ENCODE measurements around the gene DSCAM.

Gene DSCAM

DNA sequence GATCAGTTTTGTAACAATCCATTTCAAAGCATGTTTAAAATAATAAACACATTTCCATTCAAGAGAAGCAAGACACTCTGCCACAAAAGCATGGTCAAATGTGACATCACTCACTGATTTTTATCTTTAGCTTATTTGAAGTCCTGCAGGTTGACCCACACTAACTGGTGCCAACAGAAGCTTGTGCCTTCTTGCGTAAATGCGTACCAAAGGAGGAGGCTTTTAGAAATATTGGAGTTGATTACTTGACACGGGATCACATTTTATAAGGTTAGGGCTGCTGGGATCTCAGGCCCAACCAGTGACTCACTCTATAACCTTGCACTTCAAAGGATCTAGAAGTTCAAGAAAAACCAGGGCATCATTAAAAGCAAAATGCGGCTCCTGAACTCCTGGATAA lies 776.1 kb downstream of the DSCAM start:
- no peaks in the 10 kb centered on the region for H3K36me3 ChIP-seq (ENCODE audit: control insufficient read depth, insufficient read depth, low read length)
- H3K4me3 ChIP-seq (ENCODE audit: extremely low read depth, insufficient read depth, low read length, poor library complexity, severe bottlenecking), result no peak overlapping the region
- H3K27ac ChIP-seq (ENCODE audit: low read depth, low read length, severe bottlenecking), result no peak overlapping the region
- WGBS, 2 experiments (ENCODE audit: insufficient coverage in 2 of 2), result 94 to 100% methylated on average over 1 to 4 of the region's 4 CpGs
- no peaks in the 10 kb centered on the region for H3K9me3 ChIP-seq (ENCODE audit: control insufficient read depth, low read length)
- H3K4me1 ChIP-seq (ENCODE audit: control insufficient read depth, insufficient read depth, low read length, poor library complexity, severe bottlenecking), result no peaks in the 10 kb centered on the region

DNA sequence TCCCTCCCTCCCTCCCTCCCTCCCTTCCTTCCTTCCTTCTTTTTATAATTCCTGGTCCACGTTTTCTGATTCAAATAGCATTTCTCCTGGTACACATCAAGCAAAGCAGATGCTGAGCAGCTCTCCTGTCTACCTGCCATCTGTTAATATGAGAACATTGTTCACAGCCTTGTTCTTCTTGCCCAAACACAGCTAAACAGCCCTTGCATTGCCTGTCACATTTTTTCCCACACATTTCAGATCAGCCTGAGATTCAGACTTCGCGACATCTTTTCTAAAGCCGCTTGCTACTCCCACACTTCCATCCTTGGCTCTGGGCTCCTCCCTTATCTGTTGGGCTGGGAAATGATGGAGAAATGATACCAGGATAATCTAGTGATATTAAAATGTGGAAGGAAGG lies 779.2 kb downstream of the DSCAM start:
- Histone ChIP-seq H3K4me1 (ENCODE audit: control insufficient read depth, insufficient read depth, low read length, poor library complexity, severe bottlenecking) (no peaks in the 10 kb centered on the region), H3K9me3 (ENCODE audit: control insufficient read depth, low read length) (no peaks in the 10 kb centered on the region), H3K4me3 (ENCODE audit: extremely low read depth, insufficient read depth, low read length, poor library complexity, severe bottlenecking) (no peak overlapping the region), H3K36me3 (ENCODE audit: control insufficient read depth, insufficient read depth, low read length) (no peaks in the 10 kb centered on the region), H3K27ac (ENCODE audit: low read depth, low read length, severe bottlenecking) (no peak overlapping the region)
- 33 to 94% methylated on average over 1 to 3 of the region's 4 CpGs for WGBS, 2 experiments (ENCODE audit: insufficient coverage in 2 of 2)

DNA sequence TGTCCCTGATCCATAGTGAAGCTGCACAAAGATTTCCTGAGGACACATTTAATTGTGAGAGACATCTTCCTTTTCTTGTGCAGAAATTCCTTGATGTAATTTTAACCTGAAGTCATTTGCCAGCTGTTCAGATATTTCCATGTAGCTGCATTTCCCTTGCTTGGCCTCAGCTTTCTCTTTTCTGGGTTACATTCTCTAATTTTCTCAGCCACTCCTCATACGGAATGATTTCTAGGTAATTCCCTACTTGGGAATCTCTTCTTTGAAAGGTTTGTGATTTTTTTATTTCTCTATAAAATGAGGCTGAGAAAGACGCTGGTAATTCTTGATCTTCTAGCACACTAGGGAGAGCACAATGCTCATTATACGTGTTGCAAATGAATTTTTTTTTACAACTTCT lies 780.7 kb downstream of the DSCAM start:
- Histone ChIP-seq H3K4me3 (ENCODE audit: extremely low read depth, insufficient read depth, low read length, poor library complexity, severe bottlenecking) (no peak overlapping the region), H3K9me3 (ENCODE audit: control insufficient read depth, low read length) (no peaks in the 10 kb centered on the region), H3K36me3 (ENCODE audit: control insufficient read depth, insufficient read depth, low read length) (no peaks in the 10 kb centered on the region), H3K4me1 (ENCODE audit: control insufficient read depth, insufficient read depth, low read length, poor library complexity, severe bottlenecking) (no peaks in the 10 kb centered on the region), H3K27ac (ENCODE audit: low read depth, low read length, severe bottlenecking) (no peak overlapping the region)
- 56 to 100% methylated on average over 1 to 2 of the region's 3 CpGs for WGBS, 2 experiments (ENCODE audit: insufficient coverage in 2 of 2)

DNA sequence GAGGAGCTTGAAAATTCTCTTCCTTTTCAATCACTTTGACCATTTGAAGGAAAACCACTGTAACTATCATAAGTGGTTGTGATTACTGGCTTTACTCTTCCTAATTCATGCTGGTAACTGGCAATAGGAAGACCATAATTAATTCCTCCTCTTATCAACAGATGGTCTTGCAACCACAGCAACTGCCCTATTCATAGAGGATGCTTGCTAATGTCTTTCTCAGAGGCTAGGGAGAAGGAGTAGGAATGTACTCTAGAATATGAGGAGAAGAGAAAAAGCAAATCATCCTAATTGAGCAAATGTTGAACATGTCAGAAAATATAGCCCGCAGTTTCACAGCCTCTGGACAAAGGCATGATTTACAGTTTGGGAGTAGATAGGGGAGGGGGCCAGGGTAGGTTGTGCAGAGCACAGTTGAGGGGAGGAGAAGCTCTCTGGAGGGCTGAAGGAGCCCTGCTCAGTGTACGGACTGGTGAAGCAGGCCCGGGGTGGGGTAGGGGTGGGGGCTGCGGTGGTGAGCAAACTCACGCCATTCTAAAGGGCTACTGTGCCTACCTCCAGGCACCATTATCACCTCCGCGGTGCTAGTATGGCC lies 786.8 kb downstream of the DSCAM start:
- Histone ChIP-seq H3K36me3 (ENCODE audit: control insufficient read depth, insufficient read depth, low read length) (no peaks in the 10 kb centered on the region), H3K4me3 (ENCODE audit: extremely low read depth, insufficient read depth, low read length, poor library complexity, severe bottlenecking) (no peak overlapping the region), H3K4me1 (ENCODE audit: control insufficient read depth, insufficient read depth, low read length, poor library complexity, severe bottlenecking) (no peaks in the 10 kb centered on the region), H3K9me3 (ENCODE audit: control insufficient read depth, low read length) (no peaks in the 10 kb centered on the region), H3K27ac (ENCODE audit: low read depth, low read length, severe bottlenecking) (no peak overlapping the region)
- 93 to 100% methylated on average over 3 to 5 of the region's 7 CpGs for WGBS, 2 experiments (ENCODE audit: insufficient coverage in 2 of 2)

DNA sequence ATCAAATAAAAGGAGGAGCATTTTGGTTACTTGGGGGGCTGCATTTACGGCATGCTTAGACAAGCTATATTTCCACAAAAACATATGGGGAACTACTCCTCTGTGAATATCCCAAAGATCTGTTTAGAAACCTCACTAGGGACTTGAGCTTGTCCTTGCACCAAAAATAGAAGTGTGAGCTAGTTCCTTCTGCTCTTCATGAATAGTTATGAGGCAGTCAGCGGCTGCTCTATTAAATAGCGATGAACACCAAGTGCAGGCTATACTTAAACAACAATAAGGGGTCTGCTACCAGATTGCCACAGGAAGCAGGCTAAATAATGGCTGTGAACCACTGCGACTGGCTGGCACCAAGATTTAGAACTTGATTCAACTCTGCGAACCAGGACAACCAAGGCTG lies 789.6 kb downstream of the DSCAM start:
- no peaks in the 10 kb centered on the region for H3K4me1 ChIP-seq (ENCODE audit: control insufficient read depth, insufficient read depth, low read length, poor library complexity, severe bottlenecking)
- no peak overlapping the region for H3K4me3 ChIP-seq (ENCODE audit: extremely low read depth, insufficient read depth, low read length, poor library complexity, severe bottlenecking)
- H3K36me3 ChIP-seq (ENCODE audit: control insufficient read depth, insufficient read depth, low read length), result no peaks in the 10 kb centered on the region
- H3K27ac ChIP-seq (ENCODE audit: low read depth, low read length, severe bottlenecking), result no peak overlapping the region
- H3K9me3 ChIP-seq (ENCODE audit: control insufficient read depth, low read length), result no peaks in the 10 kb centered on the region
- 84 to 100% methylated on average over 3 to 4 of the region's 5 CpGs for WGBS, 2 experiments (ENCODE audit: insufficient coverage in 2 of 2)

DNA sequence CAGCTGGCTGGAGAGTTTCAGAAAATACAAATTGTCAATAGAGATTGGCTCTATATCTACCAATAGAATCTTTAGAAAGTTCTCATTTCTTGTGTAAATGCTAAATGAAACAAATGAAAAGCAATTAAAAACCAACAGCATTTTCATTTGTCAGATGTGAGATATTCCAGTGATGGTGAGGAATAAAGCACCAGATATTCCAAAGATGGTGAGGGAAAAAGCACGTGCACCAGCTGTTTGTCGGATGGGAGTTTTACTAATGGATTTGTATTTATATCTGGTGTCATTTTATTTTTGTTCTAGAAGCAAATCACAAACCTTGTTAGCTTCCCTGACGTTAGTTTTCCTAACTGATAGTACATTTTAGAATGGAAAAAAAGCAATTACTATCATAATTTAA lies 790.9 kb downstream of the DSCAM start:
- no peaks in the 10 kb centered on the region for H3K4me1 ChIP-seq (ENCODE audit: control insufficient read depth, insufficient read depth, low read length, poor library complexity, severe bottlenecking)
- no peaks in the 10 kb centered on the region for H3K9me3 ChIP-seq (ENCODE audit: control insufficient read depth, low read length)
- H3K36me3 ChIP-seq (ENCODE audit: control insufficient read depth, insufficient read depth, low read length), result no peaks in the 10 kb centered on the region
- H3K4me3 ChIP-seq (ENCODE audit: extremely low read depth, insufficient read depth, low read length, poor library complexity, severe bottlenecking), result no peak overlapping the region
- WGBS, 2 experiments (ENCODE audit: insufficient coverage in 2 of 2), result 100% methylated on average over 1 of the region's 3 CpGs; no CpG with 5 or more reads in 1 of the 2 experiments
- no peak overlapping the region for H3K27ac ChIP-seq (ENCODE audit: low read depth, low read length, severe bottlenecking)

DNA sequence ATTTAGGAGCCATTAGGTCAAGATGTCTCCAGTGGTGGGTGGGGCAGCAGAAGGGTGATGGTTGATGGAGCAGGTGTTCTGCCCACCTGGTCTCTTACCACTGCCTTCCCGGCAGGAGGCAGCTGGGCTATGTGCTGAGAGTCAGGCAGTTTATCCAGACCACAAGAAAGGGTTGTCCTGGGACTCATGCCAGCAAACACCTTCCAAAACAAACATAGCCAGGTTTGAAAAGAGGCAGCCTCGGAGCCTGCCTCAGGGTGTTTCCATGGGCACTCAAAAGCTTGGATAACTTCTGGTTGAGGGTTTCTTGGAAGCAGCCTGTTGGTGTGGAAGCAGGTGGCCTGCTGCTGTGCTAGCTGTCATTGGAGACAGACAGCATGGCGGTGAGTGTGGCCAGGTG lies 792.6 kb downstream of the DSCAM start:
- WGBS, 2 experiments (ENCODE audit: insufficient coverage in 2 of 2), result no CpG with 5 or more reads among the region's 3 CpGs
- Histone ChIP-seq H3K27ac (ENCODE audit: low read depth, low read length, severe bottlenecking) (no peak overlapping the region), H3K9me3 (ENCODE audit: control insufficient read depth, low read length) (no peaks in the 10 kb centered on the region), H3K36me3 (ENCODE audit: control insufficient read depth, insufficient read depth, low read length) (no peaks in the 10 kb centered on the region), H3K4me3 (ENCODE audit: extremely low read depth, insufficient read depth, low read length, poor library complexity, severe bottlenecking) (no peak overlapping the region), H3K4me1 (ENCODE audit: control insufficient read depth, insufficient read depth, low read length, poor library complexity, severe bottlenecking) (no peaks in the 10 kb centered on the region)

DNA sequence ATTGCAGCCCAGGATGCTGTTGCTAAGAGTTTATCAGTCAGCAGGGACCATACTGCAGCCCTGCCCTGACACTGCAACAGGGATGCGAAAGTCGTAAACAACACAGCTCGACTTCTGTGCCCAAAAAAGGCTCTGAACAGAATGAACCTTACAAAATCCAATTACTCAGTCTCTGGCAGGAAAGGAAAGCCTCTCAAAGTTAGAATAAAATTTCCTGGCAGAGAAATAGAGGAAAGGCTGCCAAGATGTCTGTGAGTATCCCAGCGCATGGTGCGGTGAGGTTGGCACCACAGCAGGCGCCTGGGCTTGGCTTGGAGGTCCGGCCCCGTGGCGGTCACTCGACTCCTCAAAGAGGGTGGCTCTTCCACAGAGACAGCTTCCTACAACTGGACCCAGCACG lies 794.0 kb downstream of the DSCAM start:
- H3K27ac ChIP-seq (ENCODE audit: low read depth, low read length, severe bottlenecking), result no peak overlapping the region
- 88 to 93% methylated on average over 7 of the region's 11 CpGs for WGBS, 2 experiments (ENCODE audit: insufficient coverage in 2 of 2)
- H3K36me3 ChIP-seq (ENCODE audit: control insufficient read depth, insufficient read depth, low read length), result no peaks in the 10 kb centered on the region
- no peaks in the 10 kb centered on the region for H3K4me1 ChIP-seq (ENCODE audit: control insufficient read depth, insufficient read depth, low read length, poor library complexity, severe bottlenecking)
- no peak overlapping the region for H3K4me3 ChIP-seq (ENCODE audit: extremely low read depth, insufficient read depth, low read length, poor library complexity, severe bottlenecking)
- no peaks in the 10 kb centered on the region for H3K9me3 ChIP-seq (ENCODE audit: control insufficient read depth, low read length)

DNA sequence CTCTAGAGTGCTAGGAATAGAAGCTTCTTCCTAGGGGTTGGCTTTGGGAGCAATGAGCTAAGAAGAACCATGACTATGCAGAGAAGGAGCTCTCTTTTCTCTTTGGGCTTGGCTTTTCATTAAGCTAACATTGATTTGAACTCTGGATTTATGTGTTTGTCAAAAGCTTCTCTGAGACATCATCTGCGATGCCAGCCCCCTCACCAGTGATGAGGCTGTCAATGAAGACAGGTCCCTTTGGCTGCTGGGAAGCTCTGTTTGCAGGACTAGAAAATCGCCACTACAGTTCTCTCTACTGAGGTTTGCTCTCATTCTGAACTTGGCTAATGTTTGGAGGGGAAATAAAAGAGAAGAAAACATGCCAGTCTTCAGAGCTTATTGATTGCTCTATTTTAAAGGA lies 794.7 kb downstream of the DSCAM start:
- Histone ChIP-seq H3K4me3 (ENCODE audit: extremely low read depth, insufficient read depth, low read length, poor library complexity, severe bottlenecking) (no peak overlapping the region), H3K27ac (ENCODE audit: low read depth, low read length, severe bottlenecking) (no peak overlapping the region), H3K4me1 (ENCODE audit: control insufficient read depth, insufficient read depth, low read length, poor library complexity, severe bottlenecking) (no peaks in the 10 kb centered on the region), H3K9me3 (ENCODE audit: control insufficient read depth, low read length) (no peaks in the 10 kb centered on the region), H3K36me3 (ENCODE audit: control insufficient read depth, insufficient read depth, low read length) (no peaks in the 10 kb centered on the region)
- WGBS, 2 experiments (ENCODE audit: insufficient coverage in 2 of 2), result 67 to 94% methylated on average over 1 to 2 of the region's 2 CpGs

DNA sequence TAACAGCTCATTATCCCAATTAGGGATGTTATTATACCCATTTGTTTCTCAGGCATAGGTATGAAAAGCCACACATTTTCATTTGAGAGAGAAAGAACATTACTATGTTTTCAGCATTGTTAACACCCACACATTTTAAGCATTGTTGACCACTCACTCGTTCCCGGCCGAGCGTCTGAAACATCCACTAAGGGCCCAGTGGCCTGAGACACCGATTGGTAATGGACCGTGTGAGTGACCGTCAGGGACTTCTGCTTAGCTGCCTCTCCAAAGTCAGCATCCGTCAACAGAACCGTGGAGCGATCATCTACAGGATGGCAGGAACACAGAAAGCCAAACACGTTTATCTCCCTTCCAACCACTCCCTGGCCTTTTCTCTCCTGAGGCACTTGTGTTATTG lies 795.2 kb downstream of the DSCAM start:
- Histone ChIP-seq H3K4me1 (ENCODE audit: control insufficient read depth, insufficient read depth, low read length, poor library complexity, severe bottlenecking) (no peaks in the 10 kb centered on the region), H3K27ac (ENCODE audit: low read depth, low read length, severe bottlenecking) (no peak overlapping the region), H3K36me3 (ENCODE audit: control insufficient read depth, insufficient read depth, low read length) (no peaks in the 10 kb centered on the region), H3K9me3 (ENCODE audit: control insufficient read depth, low read length) (no peaks in the 10 kb centered on the region), H3K4me3 (ENCODE audit: extremely low read depth, insufficient read depth, low read length, poor library complexity, severe bottlenecking) (no peak overlapping the region)
- WGBS, 2 experiments (ENCODE audit: insufficient coverage in 2 of 2), result 91 to 95% methylated on average over 11 of the region's 11 CpGs

DNA sequence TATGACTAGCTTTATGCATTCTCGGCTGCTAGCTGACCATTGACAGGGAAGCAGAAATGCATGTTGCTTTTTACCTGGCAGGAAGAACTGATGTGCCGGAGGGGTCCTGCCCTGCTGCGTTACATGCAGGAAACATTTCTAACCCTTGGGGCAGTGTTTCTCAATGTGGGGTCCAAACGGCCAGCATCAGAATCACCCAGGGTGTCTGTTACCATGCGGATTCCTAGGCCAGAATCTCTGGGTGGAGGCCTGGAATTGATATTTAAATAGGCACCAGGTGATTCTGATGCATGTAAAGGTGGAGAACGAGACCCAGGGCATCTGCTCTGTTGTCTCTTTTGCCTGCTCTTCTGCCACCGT lies 797.0 kb downstream of the DSCAM start:
- no peak overlapping the region for H3K4me3 ChIP-seq (ENCODE audit: extremely low read depth, insufficient read depth, low read length, poor library complexity, severe bottlenecking)
- whole genome bisulfite sequencing, 2 experiments (ENCODE audit: insufficient coverage in 2 of 2), result 65 to 75% methylated on average over 5 to 6 of the region's 7 CpGs

More for the DNA sequence above, 797.0 kb downstream of the DSCAM start:
- H3K4me1 ChIP-seq (ENCODE audit: control insufficient read depth, insufficient read depth, low read length, poor library complexity, severe bottlenecking), result no peaks in the 10 kb centered on the region
- no peaks in the 10 kb centered on the region for H3K9me3 ChIP-seq (ENCODE audit: control insufficient read depth, low read length)
- H3K36me3 ChIP-seq (ENCODE audit: control insufficient read depth, insufficient read depth, low read length), result no peaks in the 10 kb centered on the region
- H3K27ac ChIP-seq (ENCODE audit: low read depth, low read length, severe bottlenecking), result no peak overlapping the region
